DMS114 treated with DMSO at 0.1 percent for 48 hours (cell line): ENCODE measurements around the gene LSS.
"Not testable (repeated sequence)": the region's sequence is repeated elsewhere in the genome, so short reads cannot be mapped to it uniquely, and the experiment has no call there.

ENCODE experiments used
- DNase-seq: peaks from one replicate; lab custom pipeline; 2025; ENCODE audit not compliant: unreplicated experiment; lab: John Stamatoyannopoulos, UW

LSS gene

DNA sequence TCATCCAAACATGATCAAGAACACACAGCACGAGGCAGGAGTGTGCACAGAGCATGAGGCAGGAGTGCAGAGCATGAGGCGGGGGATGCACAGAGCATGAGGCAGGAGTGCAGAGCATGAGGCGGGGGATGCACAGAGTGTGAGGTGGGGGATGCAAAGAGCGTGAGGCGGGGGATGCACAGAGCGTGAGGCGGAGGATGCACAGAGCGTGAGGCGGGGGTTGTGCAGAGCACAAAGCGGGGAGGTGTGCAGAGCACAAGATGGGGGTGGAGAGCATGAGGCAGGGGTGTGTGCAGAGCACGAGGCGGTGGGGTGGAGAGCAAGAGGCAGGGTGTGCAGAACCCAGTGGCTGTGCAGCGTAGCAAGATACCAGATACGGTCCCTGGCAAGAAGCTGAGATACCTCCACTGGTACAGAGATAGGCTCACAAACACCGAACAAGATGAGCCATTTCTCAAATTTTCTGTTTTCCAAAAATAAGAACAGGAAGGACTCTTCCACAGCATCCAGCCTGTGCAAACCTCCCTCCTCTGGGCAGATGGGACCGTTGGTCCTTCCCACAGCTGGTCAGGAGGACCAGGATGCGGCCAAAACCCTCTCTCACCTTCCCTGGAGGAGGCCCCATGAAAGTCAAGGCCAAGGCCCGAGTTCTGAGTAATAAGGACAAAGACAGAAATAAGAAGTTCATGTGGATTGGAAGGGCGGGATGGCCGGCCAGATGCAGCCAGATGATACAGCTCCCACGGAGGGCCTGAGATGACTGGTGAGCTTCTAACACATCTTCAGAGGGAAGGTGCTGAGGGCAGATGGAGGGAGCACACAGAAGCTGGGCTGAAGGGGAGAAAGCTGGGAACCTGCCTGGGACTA lies 56.3 kb downstream of the LSS start:
- DNase-seq: no peak

DNA sequence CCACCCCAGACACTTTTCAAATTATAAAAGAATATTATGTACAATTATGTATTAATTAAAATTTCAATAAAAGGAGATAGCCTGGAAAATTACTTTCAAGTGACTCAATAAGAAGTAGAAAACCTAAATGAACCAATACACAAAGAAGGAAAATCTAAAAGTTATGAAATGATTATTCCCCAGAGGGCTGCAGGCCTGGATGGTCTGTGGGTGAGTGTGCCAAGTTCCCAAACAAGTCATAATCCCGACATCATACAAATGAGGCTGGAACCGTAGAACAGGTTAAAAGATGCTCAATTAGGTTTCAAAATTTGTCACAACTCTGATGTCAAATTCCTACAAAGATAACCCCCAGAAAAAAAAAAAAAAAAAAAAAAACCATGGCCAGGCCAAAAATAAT lies 57.0 kb downstream of the LSS start:
- DNase-seq: no peak

DNA sequence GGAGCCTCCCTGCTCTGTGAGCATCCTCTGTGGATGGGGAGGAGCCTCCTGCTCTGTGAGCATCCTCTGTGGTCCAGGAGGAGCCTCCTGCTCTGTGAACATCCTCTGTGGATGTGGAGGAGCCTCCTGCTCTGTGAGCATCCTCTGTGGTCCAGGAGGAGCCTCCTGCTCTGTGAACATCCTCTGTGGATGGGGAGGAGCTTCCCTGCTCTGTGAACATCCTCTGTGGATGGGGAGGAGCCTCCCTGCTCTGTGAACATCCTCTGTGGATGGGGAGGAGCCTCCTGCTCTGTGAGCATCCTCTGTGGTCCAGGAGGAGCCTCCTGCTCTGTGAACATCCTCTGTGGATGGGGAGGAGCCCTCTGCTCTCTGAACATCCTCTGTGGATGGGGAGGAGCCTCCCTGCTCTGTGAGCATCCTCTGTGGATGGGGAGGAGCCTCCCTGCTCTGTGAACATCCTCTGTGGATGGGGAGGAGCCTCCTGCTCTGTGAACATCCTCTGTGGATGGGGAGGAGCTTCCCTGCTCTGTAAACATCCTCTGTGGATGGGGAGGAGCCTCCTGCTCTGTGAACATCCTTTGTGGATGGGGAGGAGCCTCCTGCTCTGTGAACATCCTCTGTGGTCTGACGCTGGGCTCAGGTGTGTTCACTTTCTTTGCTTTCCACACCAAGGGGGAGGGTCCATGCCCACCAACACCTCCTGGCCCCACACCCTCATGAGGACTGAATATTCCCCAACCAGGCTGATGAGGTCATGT lies 58.0 kb downstream of the LSS start:
- not testable (repeated sequence) for DNase-seq

DNA sequence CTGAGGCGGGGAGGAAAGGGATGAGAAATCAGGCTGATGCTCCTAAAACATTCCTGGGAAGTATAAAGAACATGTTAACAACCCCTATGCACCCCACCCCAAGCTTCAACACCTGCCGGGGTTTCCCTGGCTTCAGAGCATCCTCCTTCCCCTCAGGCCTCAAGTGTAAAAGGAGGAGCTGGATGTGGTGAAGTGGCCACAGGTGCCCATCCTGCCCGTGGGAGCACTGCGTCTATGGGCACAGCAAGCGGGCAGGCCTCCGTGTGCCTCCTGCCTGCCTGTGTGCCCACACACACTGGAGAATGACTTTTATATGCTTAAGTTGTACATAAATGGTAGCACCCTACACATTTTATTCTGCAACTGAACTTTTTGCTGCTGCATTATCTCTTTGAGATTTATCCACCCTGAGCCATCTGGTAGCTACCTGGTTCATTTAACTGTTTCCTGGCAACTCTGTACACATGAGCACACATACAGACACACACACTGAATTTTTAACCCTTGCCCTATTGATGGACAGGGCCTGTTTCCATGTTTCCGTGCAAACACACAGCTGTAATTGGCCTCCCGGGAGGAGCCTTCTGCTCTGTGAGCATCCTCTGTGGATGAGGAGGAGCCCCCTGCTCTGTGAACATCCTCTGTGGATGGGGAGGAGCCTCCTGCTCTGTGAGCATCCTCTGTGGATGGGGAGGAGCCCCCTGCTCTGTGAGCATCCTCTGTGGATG lies 59.8 kb downstream of the LSS start:
- no peak for DNase-seq

DNA sequence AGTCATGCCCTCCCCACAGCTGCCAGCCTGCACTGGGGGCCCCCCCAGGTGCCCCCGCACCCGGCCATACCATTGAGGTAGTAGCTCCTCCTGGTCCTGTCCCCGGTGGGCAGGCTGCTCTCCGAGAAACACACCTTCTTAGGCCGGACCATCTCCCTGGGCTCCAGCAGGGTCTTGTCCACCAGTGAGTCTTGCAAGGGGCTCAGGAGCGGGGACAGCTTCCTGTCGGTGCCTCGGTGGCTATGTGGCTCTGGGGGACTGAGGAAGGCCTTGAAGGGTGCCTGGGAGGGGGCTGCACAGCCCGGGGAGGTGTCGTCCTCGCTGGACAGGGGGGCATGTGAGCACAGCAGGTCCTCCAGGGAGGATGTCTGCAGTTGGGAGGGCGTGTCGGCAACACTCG lies 60.3 kb downstream of the LSS start:
- no peak for DNase-seq

DNA sequence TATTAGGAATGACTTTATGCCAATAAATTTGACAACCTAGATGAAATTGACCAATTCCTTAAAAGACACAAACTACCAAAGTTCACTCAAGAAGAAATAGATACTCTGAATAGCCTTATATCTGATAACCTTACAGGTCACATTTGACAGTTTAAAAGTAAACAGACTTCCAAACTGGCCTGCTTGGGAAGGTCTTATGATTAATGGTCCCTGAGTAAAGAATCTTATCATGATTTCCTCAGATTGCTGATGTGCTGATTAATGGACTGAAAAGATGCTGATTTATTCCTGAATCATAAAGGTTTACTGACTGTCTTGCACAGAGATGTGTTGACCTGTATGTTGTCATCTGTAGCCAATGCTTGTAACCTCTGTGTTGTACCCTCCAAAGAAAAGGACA lies 63.5 kb downstream of the LSS start:
- no peak for DNase-seq

DNA sequence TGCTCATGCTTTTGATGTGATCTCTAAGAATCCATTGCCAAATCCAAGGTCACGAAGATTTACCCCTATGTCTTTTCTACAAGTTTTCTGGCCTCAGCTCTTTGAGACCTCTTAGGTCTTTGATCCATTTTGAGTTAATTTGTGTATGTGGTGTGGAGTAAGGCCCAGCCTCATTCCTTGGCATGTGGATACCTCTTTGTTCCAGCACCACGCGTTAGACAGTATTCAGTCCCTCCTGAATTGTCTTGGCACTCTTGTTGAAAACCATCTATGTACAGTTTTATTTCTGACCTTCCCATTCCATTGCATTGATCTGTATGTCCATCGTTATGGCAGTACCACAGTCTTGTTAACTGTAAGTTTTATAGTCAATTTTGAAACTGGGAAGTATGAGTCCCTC lies 65.2 kb downstream of the LSS start:
- DNase-seq: no peak

DNA sequence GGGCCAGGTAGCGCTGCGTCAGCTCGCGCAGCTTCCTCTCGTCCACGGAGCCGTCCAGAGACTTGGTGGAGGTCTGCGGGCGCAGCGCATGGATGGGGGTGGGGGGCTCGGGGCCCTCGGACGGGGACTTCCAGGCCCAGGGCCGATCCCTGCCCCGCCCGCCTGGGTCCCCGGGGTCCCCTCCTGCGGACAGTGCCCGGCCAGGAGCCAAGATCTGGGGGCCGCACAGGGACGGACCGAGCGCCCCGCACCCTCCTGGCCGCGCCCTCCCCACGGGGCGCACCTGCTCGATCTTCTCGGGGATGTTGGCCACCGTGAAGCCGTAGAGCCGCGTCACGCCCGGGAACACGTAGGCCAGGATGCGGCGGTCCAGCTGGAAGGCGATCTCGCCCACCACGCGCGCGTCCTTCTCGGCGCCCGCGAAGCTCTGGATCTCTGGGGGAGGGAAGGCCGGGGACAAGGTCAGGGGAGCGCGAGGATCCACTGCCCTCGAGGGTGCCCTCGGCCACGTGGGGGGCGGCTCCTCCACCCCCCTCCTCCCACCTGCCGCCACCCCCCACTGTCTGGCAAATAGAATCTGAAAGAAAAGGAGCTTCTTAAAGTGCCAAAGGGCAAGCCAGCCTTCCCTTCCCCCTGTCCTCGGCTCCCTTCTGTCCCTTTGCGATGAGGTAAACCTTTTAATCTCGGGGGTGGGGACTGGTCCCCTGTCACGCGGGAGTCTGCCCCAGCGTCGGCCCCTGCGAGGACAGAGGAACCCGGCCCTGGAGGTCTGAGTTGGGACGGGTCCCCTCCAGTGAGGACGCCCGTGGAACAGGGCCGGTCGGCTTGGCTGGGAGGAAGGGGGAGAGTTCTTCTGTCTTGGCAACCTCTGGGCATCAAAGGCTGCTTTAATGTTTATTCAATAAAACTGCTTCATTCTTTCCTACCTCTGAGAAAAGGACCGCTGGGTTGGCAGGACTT lies 66.7 kb downstream of the LSS start:
- DNase-seq: no peak

DNA sequence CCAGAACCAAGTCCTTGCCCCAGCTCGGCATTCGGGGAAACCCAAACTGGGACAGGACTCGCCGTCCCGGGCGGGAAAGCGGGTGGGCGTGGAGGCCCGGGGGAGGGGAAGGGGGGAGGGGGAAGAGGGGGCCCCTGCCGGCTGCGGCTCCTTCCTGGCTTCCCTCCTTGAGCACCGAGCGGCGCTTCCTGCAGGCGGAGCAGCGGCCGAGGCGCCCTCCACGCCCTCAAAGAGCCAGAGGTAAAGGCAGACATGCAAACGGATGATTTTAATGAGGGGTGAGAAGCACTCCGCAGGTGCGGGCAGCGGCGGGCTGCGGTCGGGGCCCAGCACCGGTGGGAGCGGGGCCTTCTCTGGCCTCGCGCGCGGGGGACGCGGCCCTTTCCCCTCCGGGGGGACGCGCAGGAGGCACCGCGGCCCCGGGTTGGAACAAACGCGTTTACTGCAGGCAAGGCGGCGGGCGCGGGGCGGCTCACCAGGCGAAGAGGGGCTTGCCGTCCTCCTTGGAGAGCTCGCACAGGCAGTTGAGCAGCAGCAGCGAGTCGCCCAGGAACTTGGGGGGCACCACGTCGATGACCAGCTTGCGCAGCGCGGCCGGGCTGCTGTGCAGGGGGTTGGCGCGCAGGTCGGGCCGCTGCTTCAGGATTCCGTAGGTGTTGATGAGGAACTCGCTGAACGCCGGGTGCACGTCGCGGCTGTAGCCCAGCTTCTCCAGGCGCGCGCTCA lies 67.5 kb downstream of the LSS start:
- DNase-seq: no peak

DNA sequence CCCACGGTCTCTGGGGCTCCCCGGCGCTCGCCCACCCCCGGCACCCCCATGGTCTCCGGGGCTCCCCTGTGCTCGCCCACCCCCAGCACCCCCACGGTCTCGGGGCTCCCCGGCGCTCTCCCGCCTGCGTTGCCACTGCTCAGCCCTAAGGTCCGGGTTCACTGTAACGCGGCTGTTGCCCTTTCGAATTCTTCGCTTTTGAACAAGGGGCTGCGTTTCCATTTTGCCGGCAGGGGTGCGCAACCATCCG lies 68.0 kb downstream of the LSS start:
- no peak for DNase-seq

DNA sequence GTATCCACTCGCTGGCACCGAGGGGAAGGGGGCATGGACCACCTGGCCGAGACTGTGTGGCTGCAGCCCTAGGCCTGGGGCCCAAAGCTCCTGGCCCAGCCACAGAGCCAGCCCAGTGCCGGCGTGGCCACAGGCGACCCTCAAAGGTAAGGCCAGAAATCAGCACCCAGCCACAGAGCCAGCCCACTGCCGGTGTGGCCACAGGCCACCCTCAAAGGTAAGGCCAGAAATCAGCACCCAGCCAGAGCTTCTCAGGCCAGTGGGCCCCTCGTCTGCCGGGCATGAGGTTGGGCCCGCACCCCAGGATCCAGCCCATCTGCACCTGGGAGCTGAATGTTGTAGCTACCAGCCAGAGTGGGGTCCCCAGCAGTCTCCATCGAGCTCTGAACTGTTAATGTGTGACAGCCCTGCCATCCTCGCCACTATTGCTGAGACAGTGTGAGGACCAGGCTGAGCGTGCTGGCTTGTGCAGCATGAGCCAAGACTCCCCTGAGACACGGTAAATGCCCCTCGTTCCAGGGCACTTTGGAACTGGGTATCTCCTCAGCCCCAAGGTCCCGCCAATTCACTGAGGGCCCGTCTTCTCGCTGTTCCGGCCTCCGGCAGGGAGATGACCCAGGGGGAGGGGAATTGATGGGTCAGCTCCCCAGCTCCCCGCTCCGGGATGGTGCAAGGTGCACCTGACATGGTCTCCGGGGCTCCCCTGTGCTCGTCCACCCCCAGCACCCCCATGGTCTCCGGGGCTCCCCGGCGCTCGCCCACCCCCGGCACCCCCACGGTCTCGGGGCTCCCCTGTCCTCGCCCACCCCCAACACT lies 68.5 kb downstream of the LSS start:
- no peak for DNase-seq

DNA sequence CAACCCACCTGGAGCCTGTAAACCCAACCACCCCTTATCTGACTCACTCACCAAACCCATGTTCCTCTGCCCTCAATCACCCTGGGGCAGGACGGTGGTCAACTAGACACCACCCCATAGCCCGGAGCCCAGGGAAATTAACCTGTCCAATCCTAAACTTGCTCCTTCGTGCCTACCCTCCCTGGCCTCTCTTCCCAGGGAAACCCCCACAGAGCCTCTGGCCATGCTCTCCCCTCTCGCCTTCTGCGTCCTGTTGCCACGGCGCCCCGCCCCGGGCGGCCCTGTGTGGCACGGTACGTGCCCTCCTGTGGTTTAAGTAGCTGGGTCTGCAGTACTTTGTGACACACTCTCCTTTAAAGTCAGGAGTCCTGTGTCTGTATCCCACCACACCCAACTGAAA lies 69.2 kb downstream of the LSS start:
- DNase-seq: no peak

DNA sequence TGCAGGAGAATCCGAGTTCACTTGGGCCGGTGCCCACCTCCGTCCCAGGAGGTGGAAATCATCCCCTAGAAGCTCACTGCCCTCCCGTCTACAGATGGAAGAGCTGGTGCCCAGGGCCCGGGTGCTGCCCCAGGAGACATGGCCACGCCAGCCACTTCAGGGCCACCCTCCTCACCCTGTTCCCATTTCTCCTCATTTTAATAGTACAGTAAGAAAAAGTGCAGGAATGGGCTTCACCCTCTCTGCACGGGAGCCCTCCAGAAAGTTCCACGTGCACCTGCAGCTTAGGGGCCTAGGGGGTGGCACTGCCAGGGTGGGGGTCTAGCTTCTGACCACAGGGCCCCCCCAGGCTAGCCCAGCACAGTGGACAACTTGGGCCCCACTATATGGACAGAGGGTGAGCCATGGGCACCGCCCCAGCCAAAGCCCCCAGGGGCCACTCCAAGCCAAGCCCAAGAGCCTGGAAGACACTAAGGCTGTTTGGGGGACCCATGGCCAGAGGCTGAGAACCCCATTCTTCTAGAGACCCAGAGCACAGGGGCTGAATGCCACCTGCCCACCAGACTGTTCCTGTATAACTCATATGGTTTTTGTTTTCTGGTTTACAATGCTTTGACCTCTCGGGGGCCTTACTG lies 69.8 kb downstream of the LSS start:
- no peak for DNase-seq

DNA sequence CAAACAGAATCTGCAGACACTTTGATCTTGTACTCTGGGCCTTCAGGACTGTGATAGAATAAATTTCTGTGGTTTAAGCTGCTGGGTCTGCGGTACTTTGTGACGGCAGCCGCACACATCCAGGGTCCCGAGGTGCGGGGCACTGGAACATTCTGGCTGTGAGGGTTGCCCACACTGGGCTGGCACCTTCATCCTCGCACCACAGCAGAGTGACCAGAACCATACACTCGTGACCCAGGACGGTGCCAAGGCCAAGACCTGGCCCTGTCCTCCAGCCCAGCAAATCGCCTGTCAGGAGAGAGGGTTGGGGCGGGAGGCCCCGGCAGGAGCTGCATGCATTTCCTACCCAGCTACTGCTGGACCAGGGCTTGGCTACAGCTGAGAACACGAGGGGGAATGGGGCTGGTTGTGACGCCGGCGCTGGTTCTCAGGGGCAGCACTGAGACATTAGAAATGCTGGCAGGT lies 70.6 kb downstream of the LSS start:
- DNase-seq: no peak

DNA sequence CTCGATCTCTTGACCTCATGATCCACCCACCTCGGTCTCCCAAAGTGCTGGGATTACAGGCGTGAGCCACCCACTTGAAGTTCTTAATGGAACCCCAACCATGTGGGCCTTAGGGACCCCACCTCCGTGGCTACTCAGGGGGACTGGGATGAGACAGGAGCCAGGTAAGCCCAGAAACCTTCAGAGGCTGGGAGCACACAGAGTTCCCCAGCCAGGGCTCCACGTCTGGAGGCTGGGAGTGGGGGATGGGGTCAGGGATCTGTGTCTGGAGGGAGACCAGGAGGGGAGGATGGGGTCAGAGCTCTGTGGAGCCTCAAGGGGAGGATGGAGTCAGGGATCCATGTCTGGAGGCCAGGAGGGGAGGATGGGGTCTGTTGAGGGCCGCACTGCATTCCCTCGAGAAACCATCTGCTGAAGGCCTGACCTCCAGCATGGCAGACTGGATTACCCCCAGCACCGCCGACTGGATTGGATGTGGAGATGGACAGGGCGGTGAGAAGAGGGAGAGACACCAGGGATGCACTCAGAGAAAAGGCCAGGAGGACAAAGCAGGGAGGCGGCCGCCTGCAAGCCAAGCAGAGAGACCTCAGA lies 71.1 kb downstream of the LSS start:
- no peak for DNase-seq

DNA sequence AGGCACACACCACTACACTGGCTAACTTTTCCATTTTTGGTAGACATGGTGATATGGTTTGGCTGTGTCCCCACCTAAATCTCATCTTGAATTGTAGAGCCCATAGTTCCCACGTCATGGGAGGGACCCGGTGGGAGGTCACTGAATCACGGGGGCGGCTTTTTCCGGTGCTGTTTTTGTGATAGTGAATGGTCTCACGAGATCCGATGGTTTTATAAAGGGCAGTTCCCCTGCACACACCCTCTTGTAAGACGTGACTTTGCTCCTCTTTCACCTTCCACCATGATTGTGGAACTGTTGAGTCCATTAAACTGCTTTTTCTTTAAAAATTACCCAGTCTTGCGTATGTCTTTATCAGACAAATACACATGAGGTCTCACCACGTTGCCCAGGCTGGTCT lies 71.9 kb downstream of the LSS start:
- no peak for DNase-seq

DNA sequence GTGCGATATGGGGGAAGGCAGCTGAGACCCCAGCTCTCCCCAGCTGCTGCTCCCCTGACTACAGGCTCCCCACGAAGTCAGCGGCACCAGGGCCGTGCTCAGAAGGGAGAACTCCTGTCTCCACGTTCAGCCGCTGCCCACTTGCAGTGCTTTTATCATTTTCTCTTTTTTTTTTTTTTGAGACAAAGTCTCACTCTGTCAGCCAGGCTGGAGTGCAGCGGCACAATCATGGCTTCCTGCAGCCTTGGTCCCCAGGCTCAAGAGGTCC lies 72.3 kb downstream of the LSS start:
- DNase-seq: no peak

DNA sequence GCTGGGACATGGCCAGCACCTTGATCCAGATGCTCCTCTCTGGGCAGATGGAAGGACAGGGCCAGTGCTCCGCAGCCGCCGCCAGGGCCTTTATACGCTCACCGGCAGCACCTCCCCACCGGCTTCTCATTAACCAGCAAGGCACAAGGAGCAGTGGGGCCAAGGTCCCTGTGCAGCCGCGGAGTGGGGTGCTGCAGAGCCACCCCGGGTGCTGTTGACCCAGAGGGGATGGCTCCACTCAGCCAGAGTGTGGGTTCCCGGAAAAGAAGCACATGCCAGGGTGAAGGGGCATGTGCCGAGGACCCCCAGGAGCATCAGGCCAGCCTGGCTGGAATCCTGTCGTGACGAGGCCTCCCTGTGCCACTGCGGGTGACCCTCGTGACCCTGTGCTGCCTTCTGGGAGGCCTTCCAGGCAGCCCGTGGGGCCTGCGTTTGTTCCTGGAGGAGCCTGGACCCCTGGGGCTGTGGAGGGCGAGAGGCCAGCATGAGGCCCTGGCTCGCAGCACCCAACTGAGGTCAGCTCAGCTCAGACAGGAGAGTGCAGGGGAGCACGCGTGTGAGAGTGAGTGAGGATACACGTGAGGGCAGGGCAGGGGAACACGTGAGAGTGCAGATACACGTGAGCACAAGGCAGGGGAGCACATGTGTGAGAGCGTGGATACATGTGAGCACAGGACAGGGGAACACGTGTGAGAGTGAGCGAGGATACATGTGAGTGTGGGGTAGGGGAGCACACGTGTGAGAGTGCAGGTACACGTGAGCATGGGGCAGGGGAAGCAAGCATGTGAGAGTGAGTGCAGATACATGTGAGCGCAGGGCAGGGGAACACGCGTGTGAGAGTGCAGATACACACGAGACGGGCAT lies 72.8 kb downstream of the LSS start, which contains the start of gene FTCD:
TSS of gene FTCD (minus strand) at position 66 of the 864 bp plus-strand sequence. CDS start at position 10, 56 bp downstream.
- no peak for DNase-seq
